GM19397 (cell line): ENCODE measurements around the gene ASXL1.
"Not testable (repeated sequence)": the region's sequence is repeated elsewhere in the genome, so short reads cannot be mapped to it uniquely, and the experiment has no call there.

ENCODE experiments used
- ATAC-seq: cut with Tn5 transposase; IDR thresholded peaks from one replicate; pipeline ENCODE4 v1.9.1; 2021; ENCODE audit warnings: mild to moderate bottlenecking, moderate library complexity; ENCODE audit not compliant: unreplicated experiment

ASXL1 gene

DNA sequence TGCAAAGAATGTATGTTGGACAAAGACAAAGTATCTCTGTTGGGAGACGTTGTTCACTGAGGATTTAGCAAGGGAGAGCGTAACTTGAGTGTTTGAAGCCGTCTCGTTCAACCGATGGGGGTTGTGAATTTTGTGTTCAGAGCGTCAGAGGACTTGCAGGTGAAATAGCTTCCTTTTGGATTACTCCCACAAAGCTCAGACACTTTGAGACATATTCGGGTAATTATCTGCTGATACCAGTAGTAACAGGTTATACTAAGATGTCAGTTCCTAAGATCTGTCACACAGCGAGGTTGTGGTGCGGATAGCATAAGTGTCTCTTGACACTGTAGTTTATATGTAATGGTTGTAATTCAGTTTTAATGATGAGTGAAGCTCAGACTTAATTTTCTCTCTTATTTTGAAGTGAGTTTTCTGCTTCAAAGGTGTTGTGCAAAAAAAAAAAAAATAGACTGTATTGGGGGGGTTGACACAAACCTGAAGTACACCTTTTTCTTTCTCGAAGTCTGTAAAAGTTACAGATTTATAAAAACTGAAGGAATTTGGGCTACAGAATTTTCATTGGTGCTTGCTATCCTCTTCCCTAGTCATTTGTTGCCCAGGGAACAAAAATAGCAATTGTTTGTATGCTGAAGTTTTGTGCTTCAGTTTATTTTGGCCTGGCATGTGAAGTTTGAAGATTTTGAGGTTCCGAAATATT, 1.7 kb downstream of the ASXL1 start:
- no peak for ATAC-seq

DNA sequence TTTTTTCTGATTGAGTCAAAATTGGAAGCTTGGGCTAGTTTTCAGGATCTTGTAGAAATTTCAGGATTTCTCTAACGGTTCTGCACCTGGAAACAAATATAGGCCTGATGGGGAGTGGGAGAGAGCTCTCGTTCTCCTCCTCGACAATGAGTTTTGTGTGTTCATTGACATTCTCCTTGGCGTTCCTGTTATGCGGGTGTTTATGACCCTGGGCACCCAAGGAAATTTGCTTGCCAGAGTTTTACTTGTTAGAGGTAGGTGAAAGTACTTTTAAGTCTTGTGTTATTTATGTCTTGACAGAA, 2.2 kb downstream of the ASXL1 start:
- no peak for ATAC-seq

DNA sequence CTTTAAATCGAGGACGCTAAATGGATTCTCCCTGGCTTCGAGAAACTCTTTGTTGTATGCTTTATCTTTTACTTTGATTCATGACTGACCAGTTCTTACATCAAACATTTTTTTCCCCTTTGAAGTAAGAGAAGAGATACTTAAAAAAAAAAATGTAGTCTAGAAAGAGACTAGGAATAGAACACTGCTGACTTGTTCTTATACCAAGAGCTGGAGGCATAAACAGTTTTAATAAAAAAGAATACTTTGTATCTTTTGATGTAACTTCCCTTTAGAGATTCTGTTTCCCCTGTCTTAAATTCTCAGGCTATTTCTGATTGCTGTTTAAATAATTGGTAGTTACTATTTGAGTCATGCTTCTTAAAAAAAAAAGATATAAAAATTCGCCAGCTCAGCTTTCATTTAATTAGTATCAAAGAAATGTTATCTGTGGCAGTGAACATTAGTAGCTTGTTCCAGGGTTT, 4.8 kb downstream of the ASXL1 start:
- ATAC-seq, result no peak

DNA sequence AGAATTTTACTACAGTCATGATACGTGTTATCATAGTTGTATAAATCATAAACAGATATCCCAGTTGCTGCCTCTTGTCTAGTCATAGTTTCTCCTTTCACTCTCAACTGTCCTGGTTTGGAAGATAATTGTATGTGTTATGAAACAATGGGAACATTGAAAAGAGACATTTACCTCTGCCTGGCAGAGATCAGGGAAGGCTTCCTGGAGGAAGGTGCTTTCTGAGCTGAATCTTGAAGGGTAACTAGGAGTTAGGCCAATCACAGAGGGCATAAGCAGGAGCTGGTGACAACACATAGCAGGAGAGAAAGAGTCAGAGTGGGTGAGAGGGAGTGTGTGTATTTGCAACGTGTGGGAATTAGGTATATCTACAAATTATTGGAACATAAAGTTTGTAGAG, 5.4 kb downstream of the ASXL1 start:
- ATAC-seq, result no peak

DNA sequence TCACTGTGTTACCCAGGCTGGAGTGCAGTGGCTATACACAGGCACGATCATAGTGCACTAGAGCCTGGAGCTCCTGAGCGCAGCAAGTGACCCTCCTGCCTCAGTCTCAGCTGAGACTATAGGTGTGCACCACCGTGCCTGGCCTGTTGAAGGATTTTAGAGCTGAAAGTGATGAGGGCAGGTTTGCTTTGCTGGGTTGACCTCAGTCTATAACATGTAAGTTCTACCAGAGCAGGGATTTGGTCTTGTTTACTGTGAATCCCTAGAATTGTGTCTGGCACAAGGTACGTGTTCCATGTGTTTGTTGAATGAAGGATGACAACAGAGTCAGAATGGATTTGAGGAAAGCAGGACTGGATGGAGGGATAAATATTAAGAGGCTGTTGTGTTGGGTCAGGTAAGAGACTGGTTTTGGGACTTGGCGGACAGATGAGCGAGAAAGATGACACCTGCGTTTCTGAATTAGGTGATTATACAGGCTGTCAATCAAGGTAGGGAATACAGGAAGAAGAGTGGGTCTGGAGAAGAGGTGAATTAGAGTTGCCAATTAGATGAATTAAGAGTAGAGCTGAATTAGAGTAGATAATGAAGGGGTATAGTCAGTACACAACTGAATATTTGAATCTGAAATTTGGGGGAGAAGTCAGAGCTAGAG, 6.5 kb downstream of the ASXL1 start:
- no peak for ATAC-seq

DNA sequence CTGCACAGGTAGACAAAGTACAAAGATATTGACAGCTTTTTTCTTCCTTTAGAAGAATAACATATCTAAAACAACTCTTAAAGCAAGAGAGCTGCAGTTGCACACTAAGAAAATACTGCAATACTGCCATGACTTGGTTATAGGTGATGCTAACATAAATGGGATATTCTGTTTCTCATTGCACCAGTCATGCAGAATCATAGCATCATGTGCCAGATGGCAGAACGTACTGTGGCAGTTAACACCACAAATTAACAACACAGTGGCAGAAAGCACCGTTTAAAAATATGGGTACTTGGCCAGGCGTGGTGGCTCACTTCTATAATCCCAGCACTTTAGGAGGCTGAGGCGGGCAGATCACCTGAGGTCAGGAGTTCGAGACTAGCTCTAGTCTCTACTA, 7.4 kb downstream of the ASXL1 start:
- ATAC-seq, result no peak

DNA sequence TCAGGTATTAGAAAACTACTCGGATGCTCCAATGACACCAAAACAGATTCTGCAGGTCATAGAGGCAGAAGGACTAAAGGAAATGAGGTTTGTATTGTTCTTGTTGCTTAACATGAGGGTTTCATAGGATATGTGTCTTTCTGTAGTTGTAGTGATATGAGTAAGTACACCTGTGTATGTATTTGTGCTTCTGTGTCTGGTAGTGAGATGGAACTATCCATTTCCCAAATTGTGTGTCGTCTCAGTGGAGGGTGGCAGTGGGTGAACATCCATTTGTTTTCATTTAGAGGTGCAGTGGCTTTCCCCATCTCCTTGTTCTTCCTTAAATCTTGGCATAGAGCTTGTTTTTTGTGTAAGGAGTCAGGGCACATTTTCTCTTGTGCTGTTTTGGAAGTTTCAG, 8.2 kb downstream of the ASXL1 start:
- no peak for ATAC-seq

DNA sequence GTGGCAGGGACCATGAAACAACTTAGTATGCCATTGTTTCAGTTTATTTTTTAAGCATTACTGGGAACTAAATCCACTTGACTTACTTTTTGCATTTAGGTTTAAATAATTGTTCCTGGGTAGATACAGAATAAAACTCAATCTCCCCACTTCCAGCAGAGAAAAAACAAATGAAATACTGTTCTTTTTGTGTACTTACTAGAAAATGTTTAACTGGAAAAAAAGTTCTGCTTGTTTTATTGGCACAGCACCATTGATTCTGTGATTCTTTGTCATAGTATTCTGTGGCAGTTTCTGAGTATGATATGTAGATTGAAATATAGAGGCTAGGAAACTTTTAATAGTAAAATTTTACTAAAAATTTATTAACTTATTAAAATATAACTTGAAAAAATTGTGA, 10.2 kb downstream of the ASXL1 start:
- ATAC-seq, result no peak

DNA sequence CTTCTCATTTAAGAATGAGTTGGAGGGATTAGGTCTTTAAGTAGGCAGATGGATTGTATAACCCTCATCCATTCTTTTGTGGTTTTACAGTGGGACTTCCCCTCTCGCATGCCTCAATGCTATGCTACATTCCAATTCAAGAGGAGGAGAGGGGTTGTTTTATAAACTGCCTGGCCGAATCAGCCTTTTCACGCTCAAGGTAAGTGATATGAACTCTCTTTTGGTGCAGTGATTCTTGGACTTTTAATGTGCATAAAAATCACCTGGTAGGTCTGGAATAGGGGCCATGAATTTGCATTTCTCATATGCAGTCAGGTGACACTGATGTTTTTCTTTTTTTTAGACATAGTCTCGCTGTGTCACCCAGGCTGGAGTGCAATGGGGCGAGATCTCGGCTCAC, 10.8 kb downstream of the ASXL1 start:
- no peak for ATAC-seq

DNA sequence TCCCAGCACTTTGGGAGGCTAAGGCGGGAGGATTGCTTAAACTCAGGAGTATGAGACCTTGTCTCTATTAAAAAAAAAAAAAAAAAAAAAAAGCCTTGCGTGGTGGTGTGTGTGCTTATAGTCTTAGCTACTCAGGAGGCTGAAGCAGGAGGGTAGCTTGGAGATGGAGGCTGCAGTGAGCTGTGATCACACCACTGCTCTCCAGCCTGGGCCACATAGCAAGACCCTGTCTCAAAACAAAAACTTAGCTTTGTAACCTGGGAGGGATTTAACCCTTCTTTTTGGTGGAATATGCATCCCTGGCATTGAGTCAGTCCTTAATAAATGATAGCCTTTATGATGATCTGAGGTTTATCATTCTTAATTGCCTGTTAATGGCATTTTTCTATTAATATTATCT, 12.8 kb downstream of the ASXL1 start:
- no peak for ATAC-seq

DNA sequence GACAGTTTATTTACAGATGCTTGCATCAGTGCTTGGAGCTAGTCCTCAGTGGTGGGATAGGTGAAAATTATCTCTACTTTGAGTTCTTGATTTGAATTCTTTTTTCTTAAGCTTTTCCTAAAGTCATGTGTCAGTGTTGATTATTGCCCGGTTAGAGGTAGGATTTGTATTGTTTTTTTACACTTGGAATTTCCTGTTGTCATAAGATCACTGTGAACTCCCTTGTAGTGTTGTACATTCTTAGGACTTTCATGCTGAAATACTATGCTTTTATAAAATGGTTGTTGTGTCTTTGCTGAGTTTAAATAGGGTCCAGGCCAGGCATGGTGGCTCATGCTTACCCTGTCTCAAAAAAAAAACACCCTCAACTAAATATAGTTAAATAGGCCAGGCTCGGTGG, 20.3 kb downstream of the ASXL1 start:
- ATAC-seq, result no peak

DNA sequence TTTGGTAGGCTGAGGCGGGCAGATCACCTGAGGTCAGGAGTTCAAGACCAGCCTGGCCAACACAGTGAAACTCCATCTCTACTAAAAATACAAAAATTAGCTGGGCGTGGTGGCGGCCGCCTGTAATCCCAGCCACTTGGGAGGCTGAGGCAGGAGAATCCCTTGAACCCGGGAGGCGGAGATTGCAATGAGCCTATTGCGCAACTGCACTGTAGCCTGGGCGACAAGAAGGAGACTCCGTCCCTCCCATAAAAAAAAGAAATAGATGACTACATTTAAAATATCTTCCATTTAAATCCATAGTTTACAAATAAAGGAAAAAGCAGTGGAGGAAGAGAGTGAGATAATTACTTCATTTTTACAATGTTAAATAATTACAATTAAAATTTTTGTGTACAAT, 21.9 kb downstream of the ASXL1 start:
- not testable (repeated sequence) for ATAC-seq

DNA sequence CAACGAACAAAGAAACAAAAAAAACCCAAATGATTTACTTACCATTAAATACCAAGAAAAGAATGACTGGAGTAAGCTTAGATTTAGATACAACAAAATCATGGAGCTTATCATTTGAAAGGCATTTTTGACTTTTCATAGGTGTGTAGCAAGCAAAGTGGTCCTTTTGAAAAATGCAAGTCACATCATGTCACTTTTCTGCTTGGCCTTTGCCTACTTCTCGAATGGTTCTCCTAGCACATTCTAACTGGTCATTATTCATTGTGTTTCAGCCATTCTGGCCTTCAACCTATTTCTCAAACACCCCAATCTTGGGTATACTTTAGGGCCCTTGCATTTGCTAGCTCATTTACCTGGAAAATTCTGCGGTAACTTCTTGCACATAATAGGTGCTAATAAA, 22.6 kb downstream of the ASXL1 start:
- ATAC-seq, result no peak

DNA sequence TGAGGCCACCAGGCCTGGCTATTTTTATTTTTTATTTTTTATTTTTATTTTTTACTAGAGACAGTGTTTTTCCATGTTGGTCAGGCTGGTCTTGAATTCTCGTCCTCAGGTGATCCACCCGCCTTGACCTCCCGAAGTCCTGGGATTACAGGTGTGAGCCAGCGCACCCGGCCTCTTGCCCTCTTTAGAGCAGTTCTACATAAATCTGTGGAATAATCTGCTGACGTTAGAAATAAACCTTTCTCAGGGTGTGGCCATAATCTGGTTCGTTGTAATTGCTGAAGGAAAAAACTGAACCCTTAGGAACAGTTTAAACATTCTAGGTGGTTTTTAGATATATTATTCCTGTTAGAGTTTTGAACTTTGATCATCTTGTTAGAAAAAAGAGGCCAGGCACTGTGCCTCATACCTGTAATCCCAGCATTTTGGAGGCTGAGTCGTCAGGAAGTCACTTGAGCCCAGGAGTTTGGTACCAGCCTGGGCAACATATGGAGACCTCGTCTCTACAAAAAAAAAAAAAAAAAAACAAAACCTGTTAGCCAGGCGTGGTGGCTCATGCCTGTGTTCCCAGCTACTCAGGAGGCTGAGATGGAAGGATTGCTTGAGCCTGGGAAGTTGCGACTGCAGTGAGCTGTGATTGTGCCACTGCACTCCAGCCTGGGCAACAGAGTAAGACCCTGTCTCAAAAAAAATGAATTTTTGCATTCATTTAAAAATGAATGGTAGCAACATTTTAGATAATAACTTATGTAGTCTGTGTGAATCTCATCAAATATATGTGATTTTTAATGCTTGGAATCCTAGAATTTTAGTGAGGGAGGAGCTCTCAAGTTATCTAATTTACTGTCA, 24.2 kb downstream of the ASXL1 start:
- ATAC-seq, result no peak

DNA sequence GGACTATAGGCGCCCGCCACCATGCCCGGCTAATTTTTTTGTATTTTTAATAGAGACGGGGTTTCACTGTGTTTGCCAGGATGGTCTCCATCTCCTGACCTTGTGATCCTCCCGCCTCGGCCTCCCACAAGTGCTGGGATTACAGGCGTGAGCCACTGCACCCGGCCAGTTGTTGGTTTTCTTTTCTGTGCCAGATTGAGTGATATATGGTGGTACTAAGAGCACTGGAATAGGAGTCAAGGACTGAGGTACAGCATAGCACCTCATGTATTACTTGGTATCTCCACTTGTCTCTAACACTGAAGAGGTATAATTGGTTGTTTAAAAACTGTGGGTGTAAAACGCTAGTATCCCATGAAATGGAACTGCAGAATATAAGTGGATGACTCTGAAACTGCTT, 25.3 kb downstream of the ASXL1 start:
- ATAC-seq, result not testable (repeated sequence)

DNA sequence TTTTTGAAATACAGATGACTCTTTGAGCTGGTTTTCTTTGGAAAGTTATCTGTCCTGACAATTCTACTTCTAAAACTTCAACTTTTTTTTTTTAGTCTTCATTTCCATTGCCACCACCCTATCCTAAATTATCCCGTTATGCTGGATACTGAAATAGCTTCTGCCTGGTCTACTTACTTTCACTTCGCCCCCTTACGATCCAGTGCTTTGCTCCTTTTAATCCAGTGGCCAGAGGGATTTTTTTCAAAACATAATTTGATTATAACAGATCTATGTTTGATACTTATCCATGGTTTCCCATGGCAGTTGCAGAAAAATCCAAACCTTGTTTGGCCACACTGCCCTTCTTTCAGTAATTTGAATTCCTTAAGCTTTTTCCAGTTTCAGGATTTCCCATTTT, 27.4 kb downstream of the ASXL1 start:
- ATAC-seq, result no peak

DNA sequence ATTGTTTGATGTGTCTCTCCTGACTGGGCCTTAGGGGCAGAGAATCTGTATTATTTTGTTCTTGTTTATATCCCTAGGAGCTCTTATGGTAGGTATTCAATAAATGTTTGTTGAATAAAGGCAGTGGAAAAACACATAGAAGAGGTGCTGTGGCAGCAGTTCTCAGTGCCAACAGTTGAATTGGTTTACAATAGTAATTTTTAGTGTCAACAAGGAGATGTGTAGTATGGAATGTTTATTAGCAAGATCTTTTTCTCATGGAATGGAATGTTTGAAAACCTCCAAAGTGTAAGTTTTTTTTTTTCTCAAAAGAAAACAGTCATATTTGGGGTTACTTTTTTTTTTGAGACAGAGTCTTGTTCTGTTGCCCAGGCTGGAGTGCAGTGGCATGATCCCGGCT, 28.0 kb downstream of the ASXL1 start:
- ATAC-seq, result no peak

DNA sequence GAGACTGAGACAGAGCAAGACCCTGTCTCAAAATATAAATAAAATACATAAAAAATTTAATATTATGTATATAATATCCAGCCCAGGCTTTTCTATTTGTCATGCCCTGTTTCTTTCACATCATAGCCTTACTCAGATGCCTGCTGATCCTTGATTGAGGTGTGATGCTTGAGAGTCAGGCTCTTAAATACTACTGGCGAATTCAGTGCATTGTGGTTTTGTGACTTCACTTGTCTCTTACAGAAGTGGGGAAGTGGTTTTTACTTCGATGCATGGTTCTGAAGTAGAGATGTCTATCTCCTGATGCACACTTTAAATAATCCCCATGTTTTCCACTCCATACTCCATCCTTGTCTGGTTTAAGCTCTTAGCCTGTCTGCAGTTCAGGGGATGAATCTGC, 29.1 kb downstream of the ASXL1 start:
- ATAC-seq, result no peak

DNA sequence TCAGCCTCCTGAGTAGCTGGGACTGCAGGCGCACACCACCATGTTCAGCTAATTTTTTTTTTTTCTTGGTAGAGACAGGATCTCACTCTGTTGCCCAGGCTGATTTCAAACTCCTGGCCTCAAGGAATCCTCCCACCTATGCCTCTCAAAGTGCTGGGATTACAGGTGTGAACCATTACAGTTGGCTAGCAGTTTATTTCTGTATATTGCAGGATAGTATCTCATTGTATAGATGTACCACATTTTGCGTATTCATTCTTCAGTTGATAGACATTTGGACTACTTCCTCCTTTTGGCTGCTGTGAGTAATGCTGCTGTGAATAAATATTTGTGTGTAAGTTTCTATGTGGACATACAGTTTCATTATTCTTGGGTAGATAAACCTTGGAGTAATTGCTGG, 32.9 kb downstream of the ASXL1 start:
- ATAC-seq, result no peak

DNA sequence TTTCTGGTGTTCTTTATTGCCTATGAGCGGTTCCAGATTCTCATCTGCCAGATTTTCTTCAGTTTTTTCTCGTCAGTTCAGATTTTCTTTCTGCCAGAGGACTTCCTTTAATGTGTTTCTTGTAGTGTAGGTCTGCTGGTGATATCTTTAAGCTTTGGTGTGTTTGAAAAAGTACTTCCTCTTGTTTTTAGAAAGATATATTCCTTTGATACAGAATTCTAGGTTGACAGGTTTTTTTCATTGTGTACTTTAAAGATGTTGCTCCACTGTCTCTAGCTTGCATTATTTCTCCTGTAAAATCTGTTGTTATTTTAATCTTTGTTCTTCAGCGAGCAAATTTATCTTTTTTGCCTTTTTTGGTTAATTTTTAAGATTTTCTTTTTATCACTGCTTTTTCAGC, 36.9 kb downstream of the ASXL1 start:
- no peak for ATAC-seq

DNA sequence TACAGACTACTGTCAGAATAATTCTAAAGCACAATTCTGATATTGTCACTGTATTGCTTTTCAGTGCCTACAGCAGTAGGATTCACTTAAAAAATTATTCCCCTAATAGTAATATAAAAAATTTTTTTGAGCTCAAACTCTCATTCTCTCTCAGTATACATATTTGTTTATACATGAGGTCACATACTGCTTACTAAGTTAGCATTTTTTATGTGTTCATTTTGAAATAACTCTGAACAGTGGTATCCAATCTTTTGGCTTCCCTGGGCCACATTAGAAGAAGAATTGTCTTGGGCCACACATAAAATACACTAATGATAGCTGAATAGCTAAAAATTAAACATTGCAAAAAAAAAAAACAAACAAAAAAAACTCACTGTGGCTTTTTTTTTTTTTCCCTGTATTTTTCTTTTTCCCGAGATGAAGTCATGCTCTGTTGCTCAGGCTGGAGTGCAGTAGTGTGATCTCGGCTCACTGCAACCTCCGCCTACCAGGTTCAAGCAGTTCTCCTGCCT, 38.6 kb downstream of the ASXL1 start:
- no peak for ATAC-seq

DNA sequence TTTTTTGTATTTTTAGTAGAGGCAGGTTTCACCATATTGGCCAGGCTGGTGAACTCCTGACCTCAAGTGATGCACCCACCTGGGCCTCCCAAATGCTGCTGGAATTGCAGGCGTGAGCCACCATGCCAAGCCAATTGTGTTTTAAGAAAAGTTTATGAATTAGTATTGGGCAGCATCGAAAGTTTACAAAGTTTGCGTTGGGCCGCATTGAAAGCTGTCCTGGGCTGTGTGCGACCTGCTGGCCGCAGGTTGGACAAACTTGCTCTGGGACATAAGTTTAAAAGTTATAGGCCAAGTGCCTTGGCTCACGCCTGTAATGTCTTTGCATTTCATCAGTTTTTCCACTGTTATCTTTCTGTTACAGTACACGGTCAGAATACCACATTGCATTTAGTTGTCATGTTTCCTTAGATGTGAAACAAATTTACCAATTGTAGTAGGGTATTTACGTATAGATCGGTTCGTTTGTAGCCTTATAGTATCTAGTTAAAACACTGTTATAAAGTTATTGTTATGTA, 39.5 kb downstream of the ASXL1 start:
- no peak for ATAC-seq
